Erythroblast (primary cell): ENCODE results near the gene BMI1.

Experiments
- DNase-seq, 2 experiments: peaks; one replicate each; lab custom pipeline; 2025; lab: John Stamatoyannopoulos, UW
- GATA1 ChIP-seq: IDR thresholded peaks from 2 replicates; pipeline ENCODE4 v1.6.1; 2011; ENCODE audit warnings: low read depth, mild to moderate bottlenecking, control low read depth, low read length, moderate library complexity
- POLR2A ChIP-seq: IDR thresholded peaks from 2 replicates; pipeline ENCODE4 v1.6.1; 2011; ENCODE audit warnings: mild to moderate bottlenecking, low read length

BMI1 gene

GRCh38 chr10:22314852-22315251 is 6.0 kb upstream of the BMI1 start:
- DNase-seq = peak in 1 of 2 experiments; percentile 40
- no peak for TF ChIP-seq GATA1
- TF ChIP-seq POLR2A = no peak

GRCh38 chr10:22315455-22316285 is 5.2 kb upstream of the BMI1 start:
- no peak for DNase-seq
- TF ChIP-seq POLR2A (no peak), GATA1 (no peak)

GRCh38 chr10:22316286-22317075 is 4.4 kb upstream of the BMI1 start, which contains the start of gene COMMD3:
Gene COMMD3 (plus strand): TSS chr10:22316388. CDS start chr10:22316418, 30 bp downstream.
- no peak for TF ChIP-seq GATA1
- TF ChIP-seq POLR2A = peak; percentile 90
- DNase-seq = peak; percentile 90 to 94

- no peak for DNase-seq
These were observed 3.9 kb upstream of the BMI1 start for GRCh38 chr10:22317076-22317370.

GRCh38 chr10:22317771-22318565 is 2.9 kb upstream of the BMI1 start:
- no peak for TF ChIP-seq GATA1
- no peak for TF ChIP-seq POLR2A

More at GRCh38 chr10:22317076-22317370, 3.9 kb upstream of the BMI1 start:
- TF ChIP-seq POLR2A (no peak), GATA1 (no peak)

GRCh38 chr10:22318772-22319171 is 2.1 kb upstream of the BMI1 start:
- TF ChIP-seq POLR2A = no peak
- TF ChIP-seq GATA1 = no peak
- DNase-seq = no peak

More at GRCh38 chr10:22317771-22318565, 2.9 kb upstream of the BMI1 start:
- peak; percentile 46 to 64 for DNase-seq

GRCh38 chr10:22319547-22319979 is 1.3 kb upstream of the BMI1 start:
- TF ChIP-seq GATA1 (no peak), POLR2A (no peak)
- DNase-seq = no peak

- peak; percentile 35 for TF ChIP-seq POLR2A
- TF ChIP-seq GATA1 = no peak
- peak; percentile 48 to 67 for DNase-seq
These were observed 830 bp upstream of the BMI1 start for GRCh38 chr10:22319980-22320558.

- peak; percentile 82 to 89 for DNase-seq
These were observed 441 bp downstream of the BMI1 start for GRCh38 chr10:22321156-22321923.

GRCh38 chr10:22321924-22322640 is 1.2 kb downstream of the BMI1 start:
- peak; percentile 40 to 72 for DNase-seq
- no peak for TF ChIP-seq POLR2A
- TF ChIP-seq GATA1 = no peak

More at GRCh38 chr10:22321156-22321923, 441 bp downstream of the BMI1 start:
- no peak for TF ChIP-seq GATA1
- peak; percentile 49 for TF ChIP-seq POLR2A

GRCh38 chr10:22322641-22323160 is 1.8 kb downstream of the BMI1 start:
- peak in 1 of 2 experiments; percentile 54 for DNase-seq
- TF ChIP-seq POLR2A (no peak), GATA1 (no peak)
